H9 (cell line): Measurements from ENCODE around the gene GLIPR1L1. TPM values are rescaled to one million over a fixed set of nuclear protein-coding genes. Genes with fewer than 3 reads are reported as not detected.

ENCODE experiments used
- DNase-seq: peaks from one replicate; pipeline ENCODE4 v3.0.0-alpha.2; 2017
- H2AFZ ChIP-seq: one replicate; pipeline ENCODE4 v1.6.1; 2013; ENCODE audit warnings: mild to moderate bottlenecking, low read length, control low read depth, moderate library complexity
- H2AK5ac ChIP-seq: 2 replicates; pipeline ENCODE4 v1.6.1; 2013; ENCODE audit warnings: low read length, control low read depth, mixed read lengths; ENCODE audit not compliant: insufficient read length
- H2BK120ac ChIP-seq: one replicate; pipeline ENCODE4 v1.6.1; 2013; ENCODE audit warnings: low read depth, mild to moderate bottlenecking, low read length, control low read depth, inconsistent platforms; ENCODE audit not compliant: poor library complexity, severe bottlenecking
- H2BK12ac ChIP-seq: 2 replicates; pipeline ENCODE4 v1.6.1; 2013; ENCODE audit warnings: low read length, control low read depth, mixed read lengths, low read depth; ENCODE audit not compliant: insufficient read length
- H2BK15ac ChIP-seq: 2 replicates; pipeline ENCODE4 v1.6.1; 2013; ENCODE audit warnings: low read depth, low read length, control low read depth
- H2BK20ac ChIP-seq: one replicate; pipeline ENCODE4 v1.6.1; 2013; ENCODE audit warnings: low read depth, mild to moderate bottlenecking, low read length, control low read depth, inconsistent platforms; ENCODE audit not compliant: poor library complexity, severe bottlenecking
- H2BK5ac ChIP-seq: 2 replicates; pipeline ENCODE4 v1.6.1; 2013; ENCODE audit warnings: low read length, control low read depth, mixed read lengths; ENCODE audit not compliant: insufficient read length
- H3K14ac ChIP-seq: 2 replicates; pipeline ENCODE4 v1.6.1; 2013; ENCODE audit warnings: low read length, control low read depth; ENCODE audit not compliant: insufficient read depth
- H3K18ac ChIP-seq: 2 replicates; pipeline ENCODE4 v1.6.1; 2013; ENCODE audit warnings: low read depth, mild to moderate bottlenecking, mixed read lengths, low read length, control low read depth; ENCODE audit not compliant: insufficient read length
- H3K23ac ChIP-seq: 2 replicates; pipeline ENCODE4 v1.6.1; 2013; ENCODE audit warnings: low read length, control low read depth, mixed read lengths, low read depth; ENCODE audit not compliant: insufficient read length
- H3K23me2 ChIP-seq: 2 replicates; pipeline ENCODE4 v1.6.1; 2013; ENCODE audit warnings: low read depth, mild to moderate bottlenecking, mixed read lengths, low read length, control low read depth; ENCODE audit not compliant: insufficient read length, poor library complexity, severe bottlenecking
- H3K27ac ChIP-seq: 2 replicates; pipeline ENCODE4 v1.5.1; 2013; ENCODE audit warnings: low read length, control low read depth, mixed read lengths, low read depth; ENCODE audit not compliant: insufficient read length
- H3K27me3 ChIP-seq: 2 replicates; pipeline ENCODE4 v1.6.1; 2013; ENCODE audit warnings: low read length, control low read depth, inconsistent platforms; ENCODE audit not compliant: insufficient read depth
- H3K4ac ChIP-seq: 2 replicates; pipeline ENCODE4 v1.6.1; 2013; ENCODE audit warnings: low read depth, mild to moderate bottlenecking, control low read depth, inconsistent platforms, low read length, moderate library complexity
- H3K4me1 ChIP-seq: 2 replicates; pipeline ENCODE4 v1.6.1; 2013; ENCODE audit warnings: low read length, control low read depth, inconsistent platforms; ENCODE audit not compliant: insufficient read depth
- H3K4me2 ChIP-seq: 2 replicates; pipeline ENCODE4 v1.6.1; 2013; ENCODE audit warnings: low read length, control low read depth, mixed read lengths; ENCODE audit not compliant: insufficient read length, insufficient read depth
- H3K56ac ChIP-seq: 2 replicates; pipeline ENCODE4 v1.6.1; 2013; ENCODE audit warnings: low read depth, mild to moderate bottlenecking, mixed read lengths, low read length, control low read depth; ENCODE audit not compliant: insufficient read length
- H3K79me1 ChIP-seq: 2 replicates; pipeline ENCODE4 v1.6.1; 2013; ENCODE audit warnings: low read depth, mild to moderate bottlenecking, moderate library complexity, low read length, control low read depth, inconsistent platforms; ENCODE audit not compliant: insufficient read depth, poor library complexity, severe bottlenecking
- H3K79me2 ChIP-seq: 2 replicates; pipeline ENCODE4 v1.6.1; 2013; ENCODE audit warnings: low read length, control low read depth, inconsistent platforms; ENCODE audit not compliant: insufficient read depth
- H3K9ac ChIP-seq: 2 replicates; pipeline ENCODE4 v1.6.1; 2013; ENCODE audit warnings: low read length, control low read depth, mixed read lengths; ENCODE audit not compliant: insufficient read length; ENCODE audit errors: extremely low read depth
- H3K9me3 ChIP-seq: one replicate; pipeline ENCODE4 v1.6.1; 2013; ENCODE audit warnings: low read depth, low read length, inconsistent platforms; ENCODE audit not compliant: control insufficient read depth
- H3T11ph ChIP-seq: one replicate; pipeline ENCODE4 v1.6.1; 2013; ENCODE audit warnings: mild to moderate bottlenecking, low read length, control low read depth, inconsistent platforms
- H4K20me1 ChIP-seq: one replicate; pipeline ENCODE4 v1.6.1; 2013; ENCODE audit not compliant: control insufficient read depth, insufficient read length, insufficient read depth
- H4K5ac ChIP-seq: 2 replicates; pipeline ENCODE4 v1.6.1; 2013; ENCODE audit warnings: low read depth, mild to moderate bottlenecking, mixed read lengths, low read length, control low read depth; ENCODE audit not compliant: insufficient read length
- H4K8ac ChIP-seq: replicated peaks from 2 replicates; pipeline ENCODE4 v1.6.1; 2013; ENCODE audit warnings: low read length, control low read depth, mixed read lengths, low read depth; ENCODE audit not compliant: insufficient read length
- H4K91ac ChIP-seq: 2 replicates; pipeline ENCODE4 v1.6.1; 2013; ENCODE audit warnings: low read depth, mild to moderate bottlenecking, moderate library complexity, mixed read lengths, low read length, control low read depth; ENCODE audit not compliant: insufficient read length
- H3K27ac Mint-ChIP-seq, 3 experiments: 2 replicates in 2 of 3; 3 replicates in 1 of 3; pipeline ENCODE4 v1.8.0; 2020 to 2021; ENCODE audit warnings: mixed read lengths in 3 of 3, mild to moderate bottlenecking in 1 of 3, moderate library complexity in 1 of 3
- H3K27me3 Mint-ChIP-seq: 2 replicates; pipeline ENCODE4 v1.8.0; 2021; ENCODE audit warnings: low read depth, mild to moderate bottlenecking, moderate library complexity, mixed read lengths
- H3K36me3 Mint-ChIP-seq, 3 experiments: 2 replicates in 2 of 3; 3 replicates in 1 of 3; pipeline ENCODE4 v1.8.0; 2020 to 2021; ENCODE audit warnings: low read depth in 3 of 3, mixed read lengths in 3 of 3; ENCODE audit not compliant: insufficient read depth in 1 of 3
- H3K4me1 Mint-ChIP-seq, 2 experiments: 2 replicates each; pipeline ENCODE4 v1.8.0; 2020; ENCODE audit warnings: mixed read lengths in 2 of 2
- H3K4me3 Mint-ChIP-seq, 2 experiments: 2 replicates in 1 of 2; 3 replicates in 1 of 2; pipeline ENCODE4 v1.8.0; 2020 to 2021; ENCODE audit warnings: mild to moderate bottlenecking in 2 of 2, mixed read lengths in 2 of 2, moderate library complexity in 1 of 2
- H3K9me3 Mint-ChIP-seq, 2 experiments: 2 replicates in 1 of 2; 3 replicates in 1 of 2; pipeline ENCODE4 v1.8.0; 2020; ENCODE audit warnings: mild to moderate bottlenecking in 2 of 2, mixed read lengths in 2 of 2, moderate library complexity in 1 of 2
- WGBS: extraction: QIAGEN DNeasy Blood & Tissue Kit; methylation state at CpG from one replicate; pipeline ENCODE4 v1.1.7; 2013; ENCODE audit warnings: missing lambda C conversion rate, low lambda C conversion rate, mixed read lengths; ENCODE audit not compliant: insufficient read length; ENCODE audit errors: extremely low coverage; 5-methylcytosine and 5-hydroxymethylcytosine counted together
- total RNA-seq: library from RNA; stranded (reverse); gene quantifications from 2 replicates; pipeline ENCODE4 v1.2.1, GENCODE V29; 2021
- TF ChIP-seq, protein P1 (sequence below): fragments of 200-600 bp; sonication (generic); conservative IDR thresholded peaks from 3 replicates; pipeline ENCODE4 v1.8.0; 2021; ENCODE audit warnings: antibody characterized with exemption, mild to moderate bottlenecking

The GLIPR1L1 gene
- total RNA-seq, 1 experiment from 2014 or later: 1.9 TPM

DNA sequence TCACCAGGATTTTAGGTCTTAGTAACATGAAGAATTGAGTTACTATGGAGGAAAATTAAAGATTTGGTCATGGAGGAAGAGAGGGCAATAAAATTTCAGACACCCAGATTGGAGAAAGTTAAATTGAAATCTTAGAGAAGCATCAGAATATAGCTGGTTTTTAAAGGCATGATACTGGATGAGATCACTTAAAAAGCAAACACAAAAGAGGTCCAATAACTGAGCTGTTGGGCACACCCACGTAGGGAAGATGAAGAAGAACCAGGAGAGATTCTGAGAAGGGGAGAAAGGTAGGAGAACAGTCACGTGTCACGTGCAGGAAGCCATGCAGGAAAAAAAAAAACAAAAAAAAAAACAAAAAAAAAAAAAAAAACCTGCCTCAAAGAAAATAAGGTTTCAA, 23.1 kb upstream of the GLIPR1L1 start:
- no peak overlapping the region for H4K91ac ChIP-seq
- no peak for DNase-seq
- H4K5ac ChIP-seq: no peak overlapping the region
- no peak overlapping the region for H3K14ac ChIP-seq
- no peak overlapping the region for H2BK12ac ChIP-seq
- H2BK120ac ChIP-seq: no peak overlapping the region
- no peaks in the 10 kb centered on the region for H3K9me3 ChIP-seq
- no peak overlapping the region for H3K18ac ChIP-seq
- Mint-ChIP-seq H3K27ac (no peak overlapping the region), H3K36me3 (no peaks in the 10 kb centered on the region; a peak in 1 of 7 replicates), H3K4me3 (no peak overlapping the region), H3K9me3 (no peaks in the 10 kb centered on the region), H3K4me1 (peaks cover 2 to 3% of the 10 kb centered on the region in 2 experiments; a peak in 1 of 4 replicates), H3K27me3 (no peaks in the 10 kb centered on the region)
- H3K4me1 ChIP-seq: no peaks in the 10 kb centered on the region
- no peaks in the 10 kb centered on the region for H3K79me2 ChIP-seq
- H3K56ac ChIP-seq: no peak overlapping the region
- H2AK5ac ChIP-seq: no peak overlapping the region
- no peak overlapping the region for H4K8ac ChIP-seq
- H2BK5ac ChIP-seq: no peak overlapping the region
- no peaks in the 10 kb centered on the region for H3K27me3 ChIP-seq
- no peak overlapping the region for H2BK15ac ChIP-seq
- WGBS: no CpG with 5 or more reads among the region's 3 CpGs
- no peak overlapping the region for H3K4ac ChIP-seq
- H3K23me2 ChIP-seq: no peaks in the 10 kb centered on the region
- no peak overlapping the region for H3T11ph ChIP-seq
- no peak overlapping the region for H3K27ac ChIP-seq
- no peaks in the 10 kb centered on the region for H3K79me1 ChIP-seq
- TF ChIP-seq, protein P1, sequence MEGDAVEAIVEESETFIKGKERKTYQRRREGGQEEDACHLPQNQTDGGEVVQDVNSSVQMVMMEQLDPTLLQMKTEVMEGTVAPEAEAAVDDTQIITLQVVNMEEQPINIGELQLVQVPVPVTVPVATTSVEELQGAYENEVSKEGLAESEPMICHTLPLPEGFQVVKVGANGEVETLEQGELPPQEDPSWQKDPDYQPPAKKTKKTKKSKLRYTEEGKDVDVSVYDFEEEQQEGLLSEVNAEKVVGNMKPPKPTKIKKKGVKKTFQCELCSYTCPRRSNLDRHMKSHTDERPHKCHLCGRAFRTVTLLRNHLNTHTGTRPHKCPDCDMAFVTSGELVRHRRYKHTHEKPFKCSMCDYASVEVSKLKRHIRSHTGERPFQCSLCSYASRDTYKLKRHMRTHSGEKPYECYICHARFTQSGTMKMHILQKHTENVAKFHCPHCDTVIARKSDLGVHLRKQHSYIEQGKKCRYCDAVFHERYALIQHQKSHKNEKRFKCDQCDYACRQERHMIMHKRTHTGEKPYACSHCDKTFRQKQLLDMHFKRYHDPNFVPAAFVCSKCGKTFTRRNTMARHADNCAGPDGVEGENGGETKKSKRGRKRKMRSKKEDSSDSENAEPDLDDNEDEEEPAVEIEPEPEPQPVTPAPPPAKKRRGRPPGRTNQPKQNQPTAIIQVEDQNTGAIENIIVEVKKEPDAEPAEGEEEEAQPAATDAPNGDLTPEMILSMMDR: no peak
- H4K20me1 ChIP-seq: no peaks in the 10 kb centered on the region
- no peak overlapping the region for H3K9ac ChIP-seq
- H2BK20ac ChIP-seq: no peak overlapping the region
- no peak overlapping the region for H3K23ac ChIP-seq
- H2AFZ ChIP-seq: no peak overlapping the region
- no peak overlapping the region for H3K4me2 ChIP-seq
